Fibroblast of lung (primary cell): ENCODE data around the gene SLC15A5. TPM values are rescaled to one million over a fixed set of nuclear protein-coding genes. Genes with fewer than 3 reads are reported as not detected.

Experiments used
- DNase-seq, 2 donors: peaks; one replicate each; pipeline versions ENCODE4 v3.0.0 to v3.0.0-alpha.2; 2010; ENCODE audit warnings: low read depth in 2 of 2
- H2AFZ ChIP-seq: 2 replicates; pipeline ENCODE4 v1.5.1; 2012; ENCODE audit warnings: low read length, control low read depth, inconsistent platforms
- H3K27ac ChIP-seq: 2 replicates; pipeline ENCODE4 v1.5.1; 2011; ENCODE audit warnings: low read length, control low read depth; ENCODE audit not compliant: insufficient read depth
- H3K27me3 ChIP-seq: 2 replicates; pipeline ENCODE4 v1.5.1; 2011; ENCODE audit warnings: mild to moderate bottlenecking, low read length; ENCODE audit not compliant: control insufficient read depth, insufficient read depth
- H3K36me3 ChIP-seq: 2 replicates; pipeline ENCODE4 v1.5.1; 2011; ENCODE audit warnings: low read length; ENCODE audit not compliant: control insufficient read depth, insufficient read depth
- H3K4me1 ChIP-seq: 2 replicates; pipeline ENCODE4 v1.5.1; 2011; ENCODE audit warnings: low read length; ENCODE audit not compliant: control insufficient read depth, insufficient read depth; ENCODE audit errors: extremely low read depth
- H3K4me2 ChIP-seq: 2 replicates; pipeline ENCODE4 v1.5.1; 2011; ENCODE audit warnings: low read length, control low read depth; ENCODE audit not compliant: insufficient read depth; ENCODE audit errors: extremely low read depth
- H3K4me3 ChIP-seq, 4 experiments: fragments of 200-600 bp in 1 of 4; sonication (generic) in 1 of 4; replicated peaks in 1 of 4; 2 replicates each; pipeline ENCODE4 v1.5.1; 2011 to 2016; ENCODE audit warnings: low read length in 4 of 4, low read depth in 3 of 4, mild to moderate bottlenecking in 3 of 4, control low read depth in 2 of 4, inconsistent platforms in 1 of 4, mixed read lengths in 1 of 4; ENCODE audit not compliant: insufficient read depth in 1 of 4; ENCODE audit errors: control extremely low read depth in 1 of 4
- H3K79me2 ChIP-seq: 2 replicates; pipeline ENCODE4 v1.5.1; 2012; ENCODE audit warnings: mild to moderate bottlenecking, low read length, inconsistent platforms; ENCODE audit not compliant: control insufficient read depth, insufficient read depth
- H3K9ac ChIP-seq: 2 replicates; pipeline ENCODE4 v1.5.1; 2011; ENCODE audit warnings: mild to moderate bottlenecking, low read length, control low read depth; ENCODE audit not compliant: insufficient read depth
- H3K9me3 ChIP-seq: 2 replicates; pipeline ENCODE4 v1.5.1; 2012; ENCODE audit warnings: low read depth, low read length; ENCODE audit not compliant: control insufficient read depth, insufficient read depth
- H4K20me1 ChIP-seq: 2 replicates; pipeline ENCODE4 v1.5.1; 2011; ENCODE audit warnings: low read length; ENCODE audit not compliant: control insufficient read depth, insufficient read depth; ENCODE audit errors: extremely low read depth
- EZH2 ChIP-seq: IDR thresholded peaks from 2 replicates; pipeline ENCODE4 v1.5.1; 2012; ENCODE audit warnings: low read length, control low read depth, mild to moderate bottlenecking; ENCODE audit errors: missing control alignments
- polyA plus RNA-seq, 2 donors: library from polyadenylated mRNA; depleted of rRNA in 1 of 2; stranded (reverse) in 1 of 2; unstranded in 1 of 2; fragments of >200 nt; gene quantifications; 2 replicates each; pipeline ENCODE4 v1.2.1, GENCODE V29; 2011 to 2012; ENCODE audit warnings: missing spikeins in 1 of 2
- total RNA-seq: library from RNA; depleted of rRNA; stranded (reverse); fragments of >200 nt; gene quantifications from 2 replicates; pipeline ENCODE4 v1.2.1, GENCODE V29; 2014
- TF ChIP-seq, protein P1 (sequence below), 2 donors: IDR thresholded peaks in 1 of 2; conservative IDR thresholded peaks in 1 of 2; 1 replicate in 1 of 2; 2 replicates in 1 of 2; pipeline ENCODE4 v1.5.1; 2011 to 2012; ENCODE audit warnings: low read length in 2 of 2, control low read depth in 1 of 2, inconsistent platforms in 1 of 2, low read depth in 1 of 2, mild to moderate bottlenecking in 1 of 2

SLC15A5 gene
- total and polyA plus RNA-seq, 2 donors (not counting 1 experiment from before 2014, with no cell fraction given): not detected

DNA sequence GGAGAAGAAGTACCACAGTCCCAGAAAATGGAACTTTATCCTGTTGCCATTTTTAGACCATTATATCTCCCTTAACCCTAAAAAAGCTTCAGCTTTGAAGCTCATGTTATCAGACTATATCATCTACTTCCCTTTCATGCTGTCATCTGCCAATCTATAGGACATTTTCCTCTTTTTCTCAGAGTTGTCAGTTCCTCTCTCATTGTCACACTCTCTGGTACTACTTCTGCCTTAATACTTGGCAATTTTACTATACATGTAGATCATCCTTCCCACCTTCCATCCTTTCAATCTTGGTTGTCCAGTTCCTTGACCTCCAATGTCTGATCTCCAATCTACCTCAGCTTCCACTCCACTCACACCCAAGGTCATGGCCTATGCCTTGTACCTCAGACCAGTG lies 57.4 kb downstream of the SLC15A5 start:
- no peak for TF ChIP-seq EZH2
- TF ChIP-seq, protein P1, sequence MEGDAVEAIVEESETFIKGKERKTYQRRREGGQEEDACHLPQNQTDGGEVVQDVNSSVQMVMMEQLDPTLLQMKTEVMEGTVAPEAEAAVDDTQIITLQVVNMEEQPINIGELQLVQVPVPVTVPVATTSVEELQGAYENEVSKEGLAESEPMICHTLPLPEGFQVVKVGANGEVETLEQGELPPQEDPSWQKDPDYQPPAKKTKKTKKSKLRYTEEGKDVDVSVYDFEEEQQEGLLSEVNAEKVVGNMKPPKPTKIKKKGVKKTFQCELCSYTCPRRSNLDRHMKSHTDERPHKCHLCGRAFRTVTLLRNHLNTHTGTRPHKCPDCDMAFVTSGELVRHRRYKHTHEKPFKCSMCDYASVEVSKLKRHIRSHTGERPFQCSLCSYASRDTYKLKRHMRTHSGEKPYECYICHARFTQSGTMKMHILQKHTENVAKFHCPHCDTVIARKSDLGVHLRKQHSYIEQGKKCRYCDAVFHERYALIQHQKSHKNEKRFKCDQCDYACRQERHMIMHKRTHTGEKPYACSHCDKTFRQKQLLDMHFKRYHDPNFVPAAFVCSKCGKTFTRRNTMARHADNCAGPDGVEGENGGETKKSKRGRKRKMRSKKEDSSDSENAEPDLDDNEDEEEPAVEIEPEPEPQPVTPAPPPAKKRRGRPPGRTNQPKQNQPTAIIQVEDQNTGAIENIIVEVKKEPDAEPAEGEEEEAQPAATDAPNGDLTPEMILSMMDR (conservative IDR thresholded peaks at IDR 0.05 in 1 of 2, IDR thresholded peaks at IDR 0.05 in 1 of 2; ENCODE audit: low read depth in 1 of 2, low read length in 2 of 2): no peak
- DNase-seq: no peak
- Histone ChIP-seq H3K9ac (no peak overlapping the region), H3K4me3 (no peak overlapping the region), H3K27ac (no peak overlapping the region), H4K20me1 (no peaks in the 10 kb centered on the region), H3K36me3 (no peaks in the 10 kb centered on the region), H3K4me1 (no peaks in the 10 kb centered on the region), H2AFZ (no peak overlapping the region), H3K79me2 (no peaks in the 10 kb centered on the region), H3K27me3 (no peaks in the 10 kb centered on the region), H3K4me2 (no peak overlapping the region), H3K9me3 (no peaks in the 10 kb centered on the region)

DNA sequence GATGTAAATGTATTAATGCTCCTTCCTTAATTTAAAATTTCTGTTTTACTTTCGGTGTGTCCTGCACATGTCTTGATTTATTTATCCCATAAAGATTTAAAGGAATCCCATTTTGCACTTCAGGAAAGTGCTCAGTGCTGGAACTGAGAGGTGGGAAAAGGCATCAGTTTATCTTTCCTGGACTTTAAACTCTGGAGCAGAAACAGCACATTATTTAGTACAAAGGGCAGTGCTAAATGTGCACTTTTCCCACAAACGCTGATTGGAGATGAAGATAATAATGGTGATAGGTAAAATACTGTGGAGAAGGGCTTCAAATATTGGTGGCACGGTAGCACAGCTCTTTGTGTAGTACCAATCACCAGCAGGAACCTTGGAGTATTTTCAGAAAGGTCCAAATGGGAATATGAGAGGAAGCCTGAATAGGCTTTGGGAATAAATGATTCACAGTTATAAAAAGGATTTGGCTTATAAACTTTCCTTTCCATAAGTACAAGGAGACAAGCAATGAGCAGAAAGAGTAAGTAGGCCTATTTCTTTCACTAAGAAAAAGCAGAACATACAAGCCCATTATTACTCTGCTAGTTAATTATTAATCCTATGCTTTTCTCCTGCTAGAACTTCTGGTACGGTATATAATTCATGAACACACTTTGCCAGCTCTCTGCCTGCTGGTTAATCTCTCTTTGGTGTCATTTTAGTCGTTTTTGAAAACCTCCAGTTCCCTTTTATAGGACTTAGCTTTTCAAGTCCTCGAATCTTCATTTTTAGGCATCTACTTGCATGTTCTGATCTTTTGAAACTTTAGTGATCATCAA lies 58.3 kb downstream of the SLC15A5 start:
- DNase-seq: no peak
- Histone ChIP-seq H3K4me1 (no peaks in the 10 kb centered on the region), H3K36me3 (no peaks in the 10 kb centered on the region), H3K9ac (no peak overlapping the region), H3K4me3 (no peak overlapping the region), H2AFZ (no peak overlapping the region), H4K20me1 (no peaks in the 10 kb centered on the region), H3K79me2 (no peaks in the 10 kb centered on the region), H3K9me3 (no peaks in the 10 kb centered on the region), H3K27me3 (no peaks in the 10 kb centered on the region), H3K27ac (no peak overlapping the region), H3K4me2 (no peak overlapping the region)
- TF ChIP-seq, protein P1 (conservative IDR thresholded peaks at IDR 0.05 in 1 of 2, IDR thresholded peaks at IDR 0.05 in 1 of 2; ENCODE audit: low read depth in 1 of 2, low read length in 2 of 2): no peak
- TF ChIP-seq EZH2: no peak

DNA sequence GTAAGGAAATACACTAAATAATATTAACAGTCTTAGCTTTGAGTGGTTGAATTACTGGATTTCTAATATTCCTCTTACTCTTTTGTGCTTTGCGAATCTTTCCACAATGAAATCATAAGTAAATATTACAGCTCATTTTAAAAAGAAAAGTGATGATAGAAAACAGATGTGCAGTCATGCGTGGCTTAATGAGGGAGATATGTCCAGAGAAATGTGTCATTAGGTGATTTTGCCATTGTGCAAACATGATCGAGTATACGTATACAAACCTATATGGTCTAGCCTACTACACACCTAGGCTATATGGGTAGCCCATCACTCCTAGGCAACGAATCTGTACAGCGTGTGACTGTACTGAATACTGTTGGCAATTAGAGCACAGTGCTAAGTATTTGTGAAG lies 59.3 kb downstream of the SLC15A5 start:
- H4K20me1 ChIP-seq: no peaks in the 10 kb centered on the region
- H3K27me3 ChIP-seq: no peaks in the 10 kb centered on the region
- DNase-seq: no peak
- no peak overlapping the region for H3K4me2 ChIP-seq
- TF ChIP-seq, protein P1 (conservative IDR thresholded peaks at IDR 0.05 in 1 of 2, IDR thresholded peaks at IDR 0.05 in 1 of 2; ENCODE audit: low read depth in 1 of 2, low read length in 2 of 2): no peak
- no peak for TF ChIP-seq EZH2
- no peaks in the 10 kb centered on the region for H3K36me3 ChIP-seq
- H3K4me1 ChIP-seq: no peaks in the 10 kb centered on the region
- no peak overlapping the region for H3K9ac ChIP-seq
- H3K4me3 ChIP-seq: no peak overlapping the region
- H3K27ac ChIP-seq: no peak overlapping the region
- H3K79me2 ChIP-seq: no peaks in the 10 kb centered on the region
- H3K9me3 ChIP-seq: no peaks in the 10 kb centered on the region
- H2AFZ ChIP-seq: no peak overlapping the region
